Subcutaneous adipose tissue (tissue), 4 donors: ENCODE measurements around the gene FAM216B. TPM values are rescaled to one million over a fixed set of nuclear protein-coding genes. Genes with fewer than 3 reads are reported as not detected.

Source experiments
- total RNA-seq, 4 donors: library from RNA; depleted of rRNA; stranded (reverse); fragments of >200 nt; gene quantifications; one replicate each; pipeline ENCODE4 v1.1.0, GENCODE V29; 2016
- TF ChIP-seq, protein P1 (sequence below): fragments of 450-650 bp; IDR thresholded peaks from one replicate; pipeline ENCODE4 v1.5.1; 2016; ENCODE audit warnings: low read depth, mild to moderate bottlenecking, control low read depth, antibody characterized with exemption, moderate library complexity

The FAM216B gene
- total RNA-seq, 4 donors from 2014 or later: not detected

DNA sequence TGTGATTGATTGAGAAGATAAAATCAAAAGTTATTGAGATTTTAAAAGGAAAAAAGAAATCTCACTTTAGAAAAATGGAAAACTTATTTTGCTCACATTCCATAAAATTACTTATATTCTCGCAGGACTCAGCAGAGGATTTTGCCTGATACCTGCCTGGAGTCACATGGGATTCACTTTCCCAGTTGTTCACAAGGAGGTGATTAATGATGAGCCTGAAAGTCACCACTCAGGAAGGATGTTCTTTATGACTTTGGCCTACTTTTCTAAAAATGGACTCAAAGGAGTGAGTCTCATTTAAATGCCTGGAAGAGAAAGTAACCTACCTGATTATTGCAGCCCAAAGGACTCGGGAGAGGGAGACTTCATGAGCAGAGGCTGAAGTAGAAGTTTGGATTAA is 34.5 kb upstream of the FAM216B start:
- TF ChIP-seq, protein P1, sequence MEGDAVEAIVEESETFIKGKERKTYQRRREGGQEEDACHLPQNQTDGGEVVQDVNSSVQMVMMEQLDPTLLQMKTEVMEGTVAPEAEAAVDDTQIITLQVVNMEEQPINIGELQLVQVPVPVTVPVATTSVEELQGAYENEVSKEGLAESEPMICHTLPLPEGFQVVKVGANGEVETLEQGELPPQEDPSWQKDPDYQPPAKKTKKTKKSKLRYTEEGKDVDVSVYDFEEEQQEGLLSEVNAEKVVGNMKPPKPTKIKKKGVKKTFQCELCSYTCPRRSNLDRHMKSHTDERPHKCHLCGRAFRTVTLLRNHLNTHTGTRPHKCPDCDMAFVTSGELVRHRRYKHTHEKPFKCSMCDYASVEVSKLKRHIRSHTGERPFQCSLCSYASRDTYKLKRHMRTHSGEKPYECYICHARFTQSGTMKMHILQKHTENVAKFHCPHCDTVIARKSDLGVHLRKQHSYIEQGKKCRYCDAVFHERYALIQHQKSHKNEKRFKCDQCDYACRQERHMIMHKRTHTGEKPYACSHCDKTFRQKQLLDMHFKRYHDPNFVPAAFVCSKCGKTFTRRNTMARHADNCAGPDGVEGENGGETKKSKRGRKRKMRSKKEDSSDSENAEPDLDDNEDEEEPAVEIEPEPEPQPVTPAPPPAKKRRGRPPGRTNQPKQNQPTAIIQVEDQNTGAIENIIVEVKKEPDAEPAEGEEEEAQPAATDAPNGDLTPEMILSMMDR: no peak

DNA sequence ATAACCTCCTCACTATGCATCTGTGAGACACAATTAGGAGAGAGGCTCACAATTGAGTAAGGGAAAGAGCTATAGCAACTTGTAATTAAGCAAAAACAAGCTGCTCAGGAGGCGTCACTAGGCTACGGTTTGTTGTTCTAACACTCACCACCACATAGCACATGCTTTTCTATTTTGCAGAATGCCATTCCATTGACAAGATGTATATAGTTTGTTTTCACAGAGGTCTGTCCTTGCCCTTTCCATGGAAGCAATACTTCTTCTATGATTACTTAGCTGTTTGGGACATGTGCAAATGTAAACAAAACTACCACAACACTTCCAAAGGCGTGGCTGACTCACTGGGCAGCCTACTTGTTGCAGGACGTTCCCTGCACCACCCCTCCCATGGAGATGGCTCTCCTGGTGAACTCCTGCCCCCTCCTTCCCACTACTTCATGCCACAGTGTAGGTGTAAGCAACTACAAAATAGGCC is 33.9 kb upstream of the FAM216B start:
- TF ChIP-seq, protein P1: no peak

DNA sequence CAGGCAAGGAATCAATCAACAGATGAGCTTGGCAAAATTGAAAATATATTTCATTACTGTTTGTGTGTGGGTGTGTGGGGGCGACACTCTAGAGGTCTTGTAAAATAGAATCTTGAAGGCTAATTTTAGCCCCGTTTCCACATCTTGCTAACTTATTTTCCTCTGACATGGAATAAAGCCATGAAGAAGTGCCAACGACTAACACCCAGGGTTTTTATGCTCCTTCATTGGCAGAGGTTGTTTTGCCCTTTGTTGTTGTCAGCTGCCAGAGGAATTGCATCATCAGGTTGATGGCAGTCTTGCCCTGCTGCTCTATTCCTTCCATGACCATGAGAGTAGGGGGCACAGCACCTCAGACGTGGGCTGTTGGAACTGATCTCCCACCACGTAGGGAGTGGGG is 30.6 kb upstream of the FAM216B start:
- TF ChIP-seq, protein P1: no peak

DNA sequence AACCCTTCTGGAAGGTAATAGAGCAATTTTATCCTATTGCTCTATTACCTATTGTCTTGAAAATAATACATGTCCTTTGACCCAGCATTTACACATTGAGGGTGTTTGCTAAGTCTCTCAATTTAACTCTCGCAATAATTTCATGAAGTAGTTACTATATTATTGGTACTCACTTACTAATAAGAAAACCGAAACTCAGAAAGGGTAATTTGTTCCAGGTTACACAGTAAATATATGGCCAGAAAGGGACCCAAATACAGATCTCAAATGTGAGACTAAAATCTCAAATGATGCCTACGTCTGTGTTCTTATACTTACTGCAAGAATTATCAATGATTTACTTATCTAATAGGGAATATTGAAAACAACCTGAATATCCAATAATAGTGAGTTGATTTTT is 29.7 kb upstream of the FAM216B start:
- TF ChIP-seq, protein P1: no peak

DNA sequence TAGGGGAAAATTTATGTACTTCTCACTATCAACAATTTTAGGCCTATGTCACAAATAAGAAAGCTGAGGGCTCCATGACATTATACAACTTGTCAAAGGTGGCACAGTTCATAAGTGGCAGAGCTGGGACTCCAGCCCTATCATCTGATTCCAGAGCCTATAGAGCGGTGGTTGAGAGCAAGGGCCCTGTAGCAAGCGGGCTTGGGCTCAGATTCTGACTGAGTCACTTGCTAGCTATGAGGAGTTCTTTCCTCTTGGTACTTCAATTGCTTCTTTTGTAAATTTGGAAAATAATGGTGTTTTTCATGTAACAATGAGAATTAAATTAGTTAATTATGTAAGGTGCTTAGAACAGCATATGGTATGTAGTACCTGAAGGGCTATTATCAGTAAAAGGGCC is 28.7 kb upstream of the FAM216B start:
- TF ChIP-seq, protein P1: no peak

DNA sequence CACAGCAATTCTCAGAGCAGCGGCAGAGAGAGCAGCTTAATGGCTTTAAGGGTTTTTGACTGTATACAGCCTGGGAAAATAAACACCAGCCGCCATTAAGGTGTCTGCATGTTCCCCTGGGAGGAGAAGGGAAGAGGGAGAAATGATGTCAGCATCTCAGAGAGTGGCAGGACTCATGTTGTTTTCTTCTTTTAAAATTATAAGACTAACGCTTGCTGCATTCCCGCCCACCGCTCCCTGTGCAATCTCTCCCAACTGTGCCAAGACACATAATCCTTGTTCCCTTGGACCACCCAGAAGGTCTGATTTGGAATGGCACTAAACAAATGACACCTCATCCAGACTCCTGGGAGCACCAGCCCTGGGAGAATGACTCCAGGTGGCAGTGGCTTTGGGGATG is 27.7 kb upstream of the FAM216B start:
- TF ChIP-seq, protein P1: no peak

DNA sequence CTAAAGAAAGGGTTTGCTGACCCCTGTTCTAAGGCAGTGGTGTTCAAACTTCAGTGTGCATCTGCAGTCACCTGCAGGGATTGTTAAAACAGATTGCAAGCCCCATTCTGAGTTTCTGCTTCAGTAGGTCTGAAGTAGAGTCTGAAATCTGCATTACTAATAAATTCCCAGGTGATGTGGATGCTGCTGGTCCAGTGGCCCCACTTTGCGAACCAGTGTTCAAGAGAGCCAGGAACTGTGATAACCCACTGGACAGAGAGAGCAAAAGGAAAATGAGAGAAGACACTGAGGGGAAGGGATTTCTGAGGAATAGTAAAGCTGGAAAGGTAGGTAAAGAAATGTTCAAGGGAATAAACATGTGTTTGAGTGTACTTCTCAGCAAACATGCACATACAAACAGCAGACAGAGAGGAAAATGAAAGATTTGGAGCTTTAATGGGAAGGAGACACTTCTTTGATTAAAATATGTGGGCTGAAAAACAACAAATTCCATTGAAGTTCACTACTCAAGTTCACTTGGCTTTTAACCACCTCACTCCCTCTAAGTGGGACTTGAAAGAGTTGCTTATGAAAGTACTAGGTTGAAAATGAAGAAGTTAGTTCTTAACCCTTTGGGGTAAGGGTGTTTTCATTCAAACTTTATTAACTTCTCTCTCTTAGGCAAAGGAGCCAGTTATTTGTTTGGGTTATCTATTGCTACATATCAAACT is 26.4 kb upstream of the FAM216B start:
- TF ChIP-seq, protein P1: no peak
